CD8-positive, alpha-beta memory T cell (primary cell): ENCODE data around the gene CHIC2. TPM values are rescaled to one million over a fixed set of nuclear protein-coding genes. Genes with fewer than 3 reads are reported as not detected.

Source experiments
- CTCF ChIA-PET: fragments of 350-600 bp; sonication (Branson Sonifier 250); formaldehyde crosslinking; loops from one replicate; lab custom pipeline; 2021; ENCODE audit warnings: antibody characterized with exemption; lab: Charles Lee
- POLR2A ChIA-PET: fragments of 350-600 bp; sonication (Branson Sonifier 250); formaldehyde crosslinking; loops from one replicate; lab custom pipeline; 2021; ENCODE audit warnings: antibody characterized with exemption; lab: Charles Lee
- DNase-seq, 5 donors: peaks; one replicate each; pipeline versions ENCODE4 v3.0.0 to v3.0.0-alpha.2; 2020 to 2022; ENCODE audit warnings: mixed read lengths in 1 of 5
- H3K27ac ChIP-seq: one replicate; pipeline ENCODE4 v1.7.0; 2013; ENCODE audit warnings: low read depth, mild to moderate bottlenecking, low read length, moderate library complexity
- H3K27me3 ChIP-seq: 2 replicates; pipeline ENCODE4 v1.7.0; 2013; ENCODE audit warnings: low read length, mild to moderate bottlenecking; ENCODE audit not compliant: insufficient read depth, poor library complexity, severe bottlenecking
- H3K36me3 ChIP-seq: 2 replicates; pipeline ENCODE4 v1.7.0; 2013; ENCODE audit warnings: mild to moderate bottlenecking, low read length, moderate library complexity; ENCODE audit not compliant: insufficient read depth
- H3K4me1 ChIP-seq: 2 replicates; pipeline ENCODE4 v1.7.0; 2013; ENCODE audit warnings: mild to moderate bottlenecking, low read length, moderate library complexity; ENCODE audit not compliant: insufficient read depth
- H3K4me3 ChIP-seq: 2 replicates; pipeline ENCODE4 v1.7.0; 2013; ENCODE audit warnings: mild to moderate bottlenecking, low read length
- H3K9me3 ChIP-seq: 2 replicates; pipeline ENCODE4 v1.7.0; 2013; ENCODE audit warnings: mild to moderate bottlenecking, low read length
- H3K27ac Mint-ChIP-seq, 8 donors: one replicate each; pipeline ENCODE4 v1.8.0; 2020 to 2021; ENCODE audit warnings: mixed read lengths in 8 of 8, mild to moderate bottlenecking in 6 of 8, inconsistent platforms in 3 of 8, moderate library complexity in 3 of 8
- H3K27me3 Mint-ChIP-seq, 2 donors: one replicate each; pipeline ENCODE4 v1.8.0; 2020 to 2021; ENCODE audit warnings: mixed read lengths in 2 of 2, mild to moderate bottlenecking in 1 of 2, moderate library complexity in 1 of 2
- H3K36me3 Mint-ChIP-seq, 3 donors: one replicate each; pipeline ENCODE4 v1.8.0; 2020 to 2021; ENCODE audit warnings: mixed read lengths in 3 of 3, inconsistent platforms in 1 of 3, mild to moderate bottlenecking in 1 of 3
- H3K4me1 Mint-ChIP-seq, 3 donors: one replicate each; pipeline ENCODE4 v1.8.0; 2020 to 2021; ENCODE audit warnings: mixed read lengths in 3 of 3, inconsistent platforms in 1 of 3, mild to moderate bottlenecking in 1 of 3
- H3K4me3 Mint-ChIP-seq, 7 donors: one replicate each; pipeline ENCODE4 v1.8.0; 2020 to 2021; ENCODE audit warnings: mixed read lengths in 7 of 7, mild to moderate bottlenecking in 6 of 7, moderate library complexity in 4 of 7, inconsistent platforms in 2 of 7
- H3K9me3 Mint-ChIP-seq, 5 donors: one replicate each; pipeline ENCODE4 v1.8.0; 2020 to 2022; ENCODE audit warnings: mixed read lengths in 5 of 5, mild to moderate bottlenecking in 3 of 5, moderate library complexity in 2 of 5, inconsistent platforms in 1 of 5
- polyA plus RNA-seq: library from polyadenylated mRNA; unstranded; fragments of 300-500 nt; fragmentation: Illumina TruSeq; gene quantifications from one replicate; pipeline ENCODE4 v1.2.3, GENCODE V29; 2021
- total RNA-seq, 2 experiments: library from RNA; stranded (reverse); gene quantifications; one replicate each; pipeline ENCODE4 v1.2.3, GENCODE V29; 2021

The CHIC2 gene
- total and polyA plus RNA-seq, 3 experiments from 2014 or later, result 25.0 to 57.3 (median 27.9) TPM

GRCh38 chr4:54102531-54103106 lies 38.2 kb upstream of the CHIC2 start:
- no peaks in the 10 kb centered on the region for H3K9me3 ChIP-seq
- H3K27me3 ChIP-seq, result peaks cover 78% of the 10 kb centered on the region
- Mint-ChIP-seq H3K4me1 (peaks cover 25 to 58% (median 53%) of the 10 kb centered on the region in 3 donors), H3K9me3 (peaks cover 0 to 1% (median 0%) of the 10 kb centered on the region in 5 donors), H3K27me3 (peaks cover 69 to 91% of the 10 kb centered on the region in 2 donors), H3K27ac (no peak overlapping the region), H3K36me3 (no peaks in the 10 kb centered on the region), H3K4me3 (no peak overlapping the region)
- ChIA-PET CTCF (no interaction called here), POLR2A (no interaction called here)
- H3K27ac ChIP-seq, result no peak overlapping the region
- DNase-seq, result no peak
- no peaks in the 10 kb centered on the region for H3K36me3 ChIP-seq
- H3K4me3 ChIP-seq, result no peak overlapping the region
- H3K4me1 ChIP-seq, result peaks cover 26% of the 10 kb centered on the region

- no peak for DNase-seq
- Mint-ChIP-seq H3K4me3 (peak overlapping the region; percentile 53 to 78 (median 69)), H3K9me3 (peaks cover 0 to 1% (median 0%) of the 10 kb centered on the region in 5 donors), H3K36me3 (no peaks in the 10 kb centered on the region), H3K27ac (peak overlapping the region in 1 of 8 donors; percentile 44), H3K27me3 (peaks cover 77 to 91% of the 10 kb centered on the region in 2 donors), H3K4me1 (peaks cover 25 to 60% (median 48%) of the 10 kb centered on the region in 3 donors)
- Histone ChIP-seq H3K9me3 (no peaks in the 10 kb centered on the region), H3K27me3 (peaks cover 80% of the 10 kb centered on the region), H3K27ac (no peak overlapping the region), H3K4me1 (peaks cover 26% of the 10 kb centered on the region), H3K4me3 (peak overlapping the region; percentile 32), H3K36me3 (no peaks in the 10 kb centered on the region)
- ChIA-PET CTCF (no interaction called here), POLR2A (no interaction called here)
Observed at GRCh38 chr4:54101190-54102041, 37.0 kb upstream of the CHIC2 start.

- ChIA-PET POLR2A (no interaction called here), CTCF (no interaction called here)
- Histone ChIP-seq H3K27ac (no peak overlapping the region), H3K4me1 (peaks cover 26% of the 10 kb centered on the region), H3K4me3 (peak overlapping the region; percentile 32), H3K36me3 (no peaks in the 10 kb centered on the region), H3K27me3 (peaks cover 85% of the 10 kb centered on the region), H3K9me3 (no peaks in the 10 kb centered on the region)
- no peak overlapping the region for H3K27ac Mint-ChIP-seq
- no peaks in the 10 kb centered on the region for H3K36me3 Mint-ChIP-seq
- H3K4me1 Mint-ChIP-seq, result peaks cover 27 to 64% (median 48%) of the 10 kb centered on the region in 3 donors
- peak in 1 of 5 donors; percentile 27 for DNase-seq
- peak overlapping the region; percentile 53 to 78 (median 69) for H3K4me3 Mint-ChIP-seq
- peaks cover 80 to 93% of the 10 kb centered on the region in 2 donors for H3K27me3 Mint-ChIP-seq
- H3K9me3 Mint-ChIP-seq, result peaks cover 0 to 1% (median 0%) of the 10 kb centered on the region in 5 donors
Observed at GRCh38 chr4:54100595-54101189, 36.3 kb upstream of the CHIC2 start.

- H3K27me3 Mint-ChIP-seq, result peaks cover 80 to 95% of the 10 kb centered on the region in 2 donors
- ChIA-PET CTCF (interaction anchor here (0.5 kb wide), 1 partner anchor 119 kb away, joined by 3 read pairs; no protein-coding TSS in a partner anchor), POLR2A (no interaction called here)
- H3K9me3 Mint-ChIP-seq, result peaks cover 0 to 1% (median 0%) of the 10 kb centered on the region in 5 donors
- peak within 1 kb of the TSS; percentile 67 to 87 (median 72) for H3K4me3 Mint-ChIP-seq
- peak within 1 kb of the TSS in 1 of 8 donors; percentile 35 for H3K27ac Mint-ChIP-seq
- Histone ChIP-seq H3K27ac (no peak within 1 kb of the TSS), H3K4me3 (peak within 1 kb of the TSS; percentile 36), H3K36me3 (no peaks in the 10 kb centered on the region), H3K9me3 (no peaks in the 10 kb centered on the region), H3K27me3 (peaks cover 87% of the 10 kb centered on the region), H3K4me1 (peaks cover 26% of the 10 kb centered on the region)
- H3K36me3 Mint-ChIP-seq, result no peaks in the 10 kb centered on the region
- DNase-seq, result no peak
- H3K4me1 Mint-ChIP-seq, result peaks cover 27 to 64% (median 48%) of the 10 kb centered on the region in 3 donors
Observed at GRCh38 chr4:54099748-54100574, 35.6 kb upstream of the CHIC2 start, which contains the start of gene GSX2. Gene GSX2, plus strand, starts transcription at chr4:54100163. Its CDS starts 182 bp downstream, at chr4:54100345.

- H3K9me3 ChIP-seq, result no peaks in the 10 kb centered on the region
- H3K4me1 ChIP-seq, result peaks cover 26% of the 10 kb centered on the region
- Mint-ChIP-seq H3K9me3 (peaks cover 0 to 1% (median 0%) of the 10 kb centered on the region in 5 donors), H3K4me1 (peaks cover 27 to 64% (median 48%) of the 10 kb centered on the region in 3 donors), H3K36me3 (no peaks in the 10 kb centered on the region), H3K27me3 (peaks cover 79 to 95% of the 10 kb centered on the region in 2 donors), H3K27ac (peak overlapping the region in 1 of 8 donors; percentile 35), H3K4me3 (peak overlapping the region; percentile 67 to 87 (median 72))
- H3K27ac ChIP-seq, result no peak overlapping the region
- ChIA-PET POLR2A (no interaction called here), CTCF (interaction anchor here (0.5 kb wide), 1 partner anchor 119 kb away, joined by 3 read pairs; no protein-coding TSS in a partner anchor)
- H3K36me3 ChIP-seq, result no peaks in the 10 kb centered on the region
- H3K4me3 ChIP-seq, result peak overlapping the region; percentile 36
- H3K27me3 ChIP-seq, result peaks cover 86% of the 10 kb centered on the region
- no peak for DNase-seq
Observed at GRCh38 chr4:54099287-54099747, 34.9 kb upstream of the CHIC2 start.

GRCh38 chr4:54098375-54098774 lies 34.0 kb upstream of the CHIC2 start:
- Histone ChIP-seq H3K27me3 (peaks cover 88% of the 10 kb centered on the region), H3K4me3 (no peak overlapping the region), H3K27ac (no peak overlapping the region), H3K9me3 (no peaks in the 10 kb centered on the region), H3K36me3 (no peaks in the 10 kb centered on the region), H3K4me1 (peaks cover 24% of the 10 kb centered on the region)
- ChIA-PET CTCF (no interaction called here), POLR2A (no interaction called here)
- no peak overlapping the region for H3K27ac Mint-ChIP-seq
- peaks cover 0 to 1% (median 0%) of the 10 kb centered on the region in 5 donors for H3K9me3 Mint-ChIP-seq
- H3K4me3 Mint-ChIP-seq, result peak overlapping the region in 5 of 7 donors; percentile 6 to 77 (median 71)
- H3K27me3 Mint-ChIP-seq, result peaks cover 81 to 95% of the 10 kb centered on the region in 2 donors
- DNase-seq, result no peak
- peaks cover 32 to 60% (median 51%) of the 10 kb centered on the region in 3 donors for H3K4me1 Mint-ChIP-seq
- no peaks in the 10 kb centered on the region for H3K36me3 Mint-ChIP-seq

- H3K4me3 ChIP-seq, result no peak overlapping the region
- H3K9me3 Mint-ChIP-seq, result no peaks in the 10 kb centered on the region
- no peak for DNase-seq
- POLR2A ChIA-PET, result no interaction called here
- peaks cover 37 to 63% (median 51%) of the 10 kb centered on the region in 3 donors for H3K4me1 Mint-ChIP-seq
- no peak overlapping the region for H3K4me3 Mint-ChIP-seq
- peaks cover 77 to 94% of the 10 kb centered on the region in 2 donors for H3K27me3 Mint-ChIP-seq
- H3K36me3 ChIP-seq, result no peaks in the 10 kb centered on the region
- peaks cover 20% of the 10 kb centered on the region for H3K4me1 ChIP-seq
- H3K27ac Mint-ChIP-seq, result no peak overlapping the region
- no peak overlapping the region for H3K27ac ChIP-seq
- CTCF ChIA-PET, result no interaction called here
- H3K36me3 Mint-ChIP-seq, result no peaks in the 10 kb centered on the region
- no peaks in the 10 kb centered on the region for H3K9me3 ChIP-seq
- H3K27me3 ChIP-seq, result peaks cover 89% of the 10 kb centered on the region
Observed at GRCh38 chr4:54097152-54097551, 32.7 kb upstream of the CHIC2 start.
